ENCODE results near the gene CASK.

GRCh38 chrX:41970419-41970818, 47.1 kb upstream of the CASK start:
- TF ChIP-seq, protein P1, sequence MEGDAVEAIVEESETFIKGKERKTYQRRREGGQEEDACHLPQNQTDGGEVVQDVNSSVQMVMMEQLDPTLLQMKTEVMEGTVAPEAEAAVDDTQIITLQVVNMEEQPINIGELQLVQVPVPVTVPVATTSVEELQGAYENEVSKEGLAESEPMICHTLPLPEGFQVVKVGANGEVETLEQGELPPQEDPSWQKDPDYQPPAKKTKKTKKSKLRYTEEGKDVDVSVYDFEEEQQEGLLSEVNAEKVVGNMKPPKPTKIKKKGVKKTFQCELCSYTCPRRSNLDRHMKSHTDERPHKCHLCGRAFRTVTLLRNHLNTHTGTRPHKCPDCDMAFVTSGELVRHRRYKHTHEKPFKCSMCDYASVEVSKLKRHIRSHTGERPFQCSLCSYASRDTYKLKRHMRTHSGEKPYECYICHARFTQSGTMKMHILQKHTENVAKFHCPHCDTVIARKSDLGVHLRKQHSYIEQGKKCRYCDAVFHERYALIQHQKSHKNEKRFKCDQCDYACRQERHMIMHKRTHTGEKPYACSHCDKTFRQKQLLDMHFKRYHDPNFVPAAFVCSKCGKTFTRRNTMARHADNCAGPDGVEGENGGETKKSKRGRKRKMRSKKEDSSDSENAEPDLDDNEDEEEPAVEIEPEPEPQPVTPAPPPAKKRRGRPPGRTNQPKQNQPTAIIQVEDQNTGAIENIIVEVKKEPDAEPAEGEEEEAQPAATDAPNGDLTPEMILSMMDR (conservative IDR thresholded peaks at IDR 0.05; ENCODE audit: low read depth, low read length) = no peak
- no peak for TF ChIP-seq EZH2 (IDR thresholded peaks at IDR 0.05; ENCODE audit: borderline replicate concordance, low read depth, low read length, poor library complexity, severe bottlenecking)

All from A673 (cell line).